HG03354 (cell line): ENCODE measurements around the gene ABCC9.
"Not testable (repeated sequence)": the region's sequence is repeated elsewhere in the genome, so short reads cannot be mapped to it uniquely, and the experiment has no call there.

Experiments used
- ATAC-seq: cut with Tn5 transposase; IDR thresholded peaks from one replicate; pipeline ENCODE4 v1.9.1; 2021; ENCODE audit warnings: mild to moderate bottlenecking; ENCODE audit not compliant: unreplicated experiment, poor library complexity, severe bottlenecking

Gene ABCC9

DNA sequence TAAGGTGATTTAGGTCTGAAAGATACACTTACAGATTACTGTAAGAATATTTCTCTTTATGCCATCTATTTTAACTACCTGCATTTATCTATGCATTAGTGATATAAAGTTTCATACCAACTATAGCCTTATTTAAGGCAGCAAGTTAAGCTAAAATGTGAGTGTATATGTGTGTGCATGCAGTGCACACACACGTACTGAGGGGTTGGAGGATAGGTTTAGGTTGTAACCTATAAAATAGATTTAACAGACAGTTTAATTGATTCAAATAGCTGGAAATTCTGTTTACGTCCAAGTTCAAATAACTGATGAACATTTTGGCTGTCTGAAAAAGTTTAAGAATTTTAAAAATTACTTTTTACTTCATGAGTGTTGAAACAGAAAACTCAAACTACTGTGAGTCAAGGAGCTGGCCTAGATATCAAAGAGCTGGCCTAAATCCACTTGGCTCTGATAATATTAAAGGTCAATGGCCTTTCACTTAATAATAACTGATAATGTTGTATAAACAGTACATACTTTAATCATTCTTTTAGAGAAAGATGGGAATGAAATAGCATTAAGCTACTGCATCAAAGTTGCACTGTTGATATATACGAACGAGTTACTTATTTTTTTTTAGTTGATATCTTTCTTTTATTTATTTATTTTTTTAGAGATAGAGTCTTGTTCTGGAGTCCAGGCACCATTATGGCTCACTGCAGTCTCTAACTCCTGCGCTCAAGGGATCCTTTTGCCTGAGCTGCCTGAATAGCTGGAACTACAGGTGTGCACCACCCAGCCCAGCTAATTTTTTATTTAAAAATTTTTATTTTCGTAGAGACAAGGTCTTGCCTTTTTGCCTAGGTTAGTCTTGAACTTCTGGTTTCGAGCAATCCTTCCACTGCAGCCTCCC, 152.9 kb downstream of the ABCC9 start:
- ATAC-seq, result no peak

DNA sequence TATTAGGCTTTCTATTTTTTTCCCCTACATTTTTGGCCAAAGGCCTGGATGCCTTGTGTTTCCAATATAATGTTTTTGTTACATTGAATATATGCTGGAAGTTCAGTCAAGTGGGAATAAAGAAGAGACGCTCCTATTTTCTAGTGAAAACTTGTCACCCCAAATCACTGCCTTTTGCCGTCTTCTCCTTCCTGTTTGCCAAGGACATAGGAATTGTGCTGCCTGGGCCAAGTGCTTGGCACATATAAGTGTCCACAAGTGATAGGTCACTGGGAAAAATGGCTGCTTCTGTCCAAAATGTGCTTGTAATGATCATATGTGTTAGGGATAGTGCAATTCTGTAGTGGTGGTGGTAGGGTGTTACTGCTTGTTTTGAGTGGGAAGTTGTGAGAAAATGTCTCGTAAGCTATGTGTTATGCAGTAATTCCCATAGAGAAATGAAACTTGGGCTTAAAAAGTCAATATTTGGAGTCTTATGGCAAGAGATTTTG, 155.1 kb downstream of the ABCC9 start:
- ATAC-seq, result no peak

DNA sequence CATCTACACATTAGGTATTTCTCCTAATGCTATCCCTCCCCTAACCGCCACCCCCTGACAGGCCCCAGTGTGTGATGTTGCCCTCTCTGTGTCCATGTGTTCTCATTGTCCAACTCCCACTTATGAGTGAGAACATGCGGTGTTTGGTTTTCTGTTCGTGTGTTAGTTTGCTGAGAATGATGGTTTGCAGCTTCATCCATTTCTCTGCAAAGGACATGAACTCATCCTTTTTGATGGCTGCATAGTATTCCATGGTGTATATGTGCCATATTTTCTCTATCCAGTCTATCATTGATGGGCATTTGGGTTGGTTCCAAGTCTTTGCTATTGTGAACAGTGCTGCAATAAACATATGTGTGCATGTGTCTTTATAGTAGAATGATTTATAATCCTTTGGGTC, 158.5 kb downstream of the ABCC9 start:
- not testable (repeated sequence) for ATAC-seq

GRCh38 chr12:21780786-21781185, 160.4 kb downstream of the ABCC9 start:
- no peak for ATAC-seq

- no peak for ATAC-seq
Measured at GRCh38 chr12:21776175-21776574, 165.1 kb downstream of the ABCC9 start.

- no peak for ATAC-seq
Measured at GRCh38 chr12:21775133-21775820, 165.9 kb downstream of the ABCC9 start.

- ATAC-seq, result no peak
Measured at GRCh38 chr12:21774358-21775132, 166.7 kb downstream of the ABCC9 start, which contains the start of gene KCNJ8. KCNJ8 (minus strand) TSS chr12:21774706; CDS start chr12:21773616, 1,090 bp downstream.

DNA sequence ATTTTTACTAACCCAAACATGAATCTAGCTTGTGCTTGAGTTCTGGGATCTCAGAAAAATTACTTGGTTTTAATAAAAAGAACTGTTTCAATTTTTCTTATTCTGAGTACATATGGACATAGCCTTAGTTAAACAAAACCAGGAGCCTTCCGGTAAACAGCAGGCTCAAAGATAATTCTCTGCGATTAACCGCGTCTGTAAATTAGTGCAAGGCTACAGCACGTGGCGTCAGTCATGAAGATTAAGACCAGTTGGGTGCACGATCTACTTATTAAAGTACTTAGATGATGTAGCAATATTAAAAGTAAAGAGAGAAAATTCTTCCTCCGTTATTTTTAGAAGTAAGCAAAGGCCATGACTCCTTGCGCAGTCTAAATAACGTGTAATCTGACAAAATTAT, 167.4 kb downstream of the ABCC9 start:
- no peak for ATAC-seq

GRCh38 chr12:21773263-21773741, 167.9 kb downstream of the ABCC9 start:
- no peak for ATAC-seq

DNA sequence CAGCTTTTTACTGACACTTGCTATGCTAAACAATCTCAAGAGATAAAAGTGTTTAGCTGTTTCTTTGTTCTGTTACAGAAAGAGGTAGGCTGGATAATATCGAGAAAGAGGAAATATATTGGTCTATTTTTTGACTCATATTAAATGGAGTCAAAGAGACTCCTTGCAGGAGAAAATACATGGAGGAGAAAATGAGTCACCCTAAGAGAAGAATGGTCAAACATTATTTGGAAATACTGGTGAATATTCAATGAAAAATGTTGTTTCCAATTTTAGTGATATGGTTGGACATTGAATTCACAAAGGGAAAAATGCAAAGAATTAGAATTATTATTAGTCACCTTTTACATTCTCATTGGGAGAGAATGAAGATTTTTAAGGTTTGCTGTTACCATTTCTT, 169.9 kb downstream of the ABCC9 start:
- no peak for ATAC-seq

- no peak for ATAC-seq
Measured at GRCh38 chr12:21769307-21769706, 171.9 kb downstream of the ABCC9 start.

DNA sequence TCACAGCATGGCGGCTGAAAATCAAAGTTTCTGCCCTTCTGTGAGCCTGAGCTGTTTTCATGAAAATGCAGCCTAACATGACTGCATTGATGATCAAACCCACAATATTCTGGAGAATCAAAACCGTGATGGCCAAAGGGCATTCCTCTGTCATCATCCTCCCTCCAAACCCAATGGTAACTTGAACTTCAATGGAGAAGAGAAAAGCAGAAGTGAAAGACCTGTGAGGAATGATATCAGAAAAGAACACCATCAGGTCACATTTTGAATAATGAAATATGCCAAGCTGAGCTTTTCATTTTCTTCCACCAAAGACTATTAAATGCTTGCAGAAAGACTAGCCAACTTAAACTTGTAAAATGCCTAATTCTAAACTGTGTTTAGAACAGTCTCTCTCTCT, 174.8 kb downstream of the ABCC9 start:
- no peak for ATAC-seq

- no peak for ATAC-seq
Measured at GRCh38 chr12:21764950-21765349, 176.3 kb downstream of the ABCC9 start.

GRCh38 chr12:21764065-21764464, 177.2 kb downstream of the ABCC9 start:
- no peak for ATAC-seq

DNA sequence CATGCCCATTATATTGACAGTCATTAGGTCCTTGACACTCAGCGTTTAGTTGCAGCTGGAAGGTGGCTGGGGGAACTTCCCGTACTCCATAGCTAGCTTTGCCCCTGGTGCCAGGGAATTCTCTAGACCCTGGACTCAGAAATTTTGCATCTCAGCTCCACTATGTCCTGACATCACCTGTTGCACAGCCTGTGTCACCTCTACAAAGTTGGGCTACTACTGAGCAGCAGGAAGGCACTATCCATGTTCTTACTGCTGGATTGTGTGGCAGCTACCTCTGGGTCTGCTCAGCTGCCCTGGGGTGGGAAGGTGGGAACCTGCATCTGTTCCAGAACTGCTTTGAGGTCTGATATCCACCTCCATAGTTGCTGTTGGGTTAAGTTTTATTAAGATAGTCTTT, 177.7 kb downstream of the ABCC9 start:
- ATAC-seq, result no peak

DNA sequence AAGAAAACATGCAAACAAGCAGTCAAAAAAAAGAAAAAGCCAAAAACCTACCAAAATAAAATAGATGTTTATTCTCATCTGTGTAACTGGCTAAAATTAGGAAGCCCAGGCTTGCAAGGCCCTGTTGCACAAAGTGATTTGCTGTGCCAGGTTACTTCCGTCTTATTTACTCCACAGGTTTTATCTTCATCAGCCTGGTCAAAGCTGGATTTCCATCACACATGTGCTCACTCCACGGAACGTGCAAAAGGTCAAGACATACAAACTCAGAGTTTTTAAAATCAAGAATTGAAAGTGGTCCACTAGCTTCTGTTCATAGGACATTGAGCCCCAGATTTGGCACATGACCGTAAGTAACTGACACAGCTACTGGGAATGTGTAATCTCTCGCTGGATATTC, 181.5 kb downstream of the ABCC9 start:
- ATAC-seq, result no peak

DNA sequence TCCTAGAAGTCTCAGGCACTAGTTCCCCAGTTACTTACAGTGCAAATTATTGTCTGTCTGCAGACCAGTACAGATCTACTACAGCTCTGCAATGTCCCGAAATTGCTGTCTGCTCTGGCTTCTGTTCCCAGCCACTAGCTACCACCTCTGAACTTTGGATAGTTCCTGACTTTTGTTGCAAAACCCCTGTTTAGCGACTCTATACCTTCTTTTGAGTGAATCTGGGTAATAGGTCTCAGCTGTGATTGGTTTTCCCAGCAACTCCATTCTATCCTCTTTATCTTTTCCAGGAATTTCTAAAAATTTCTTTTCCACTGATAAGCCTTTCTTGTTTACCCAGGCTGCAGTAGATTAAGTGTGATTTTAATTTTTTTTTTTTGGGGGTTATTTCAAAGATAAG, 183.5 kb downstream of the ABCC9 start:
- no peak for ATAC-seq

GRCh38 chr12:21756699-21757098, 184.5 kb downstream of the ABCC9 start:
- no peak for ATAC-seq

GRCh38 chr12:21751517-21751916, 189.7 kb downstream of the ABCC9 start:
- no peak for ATAC-seq
